Measurements from ENCODE around the gene RECQL5.
"Not testable (repeated sequence)": the region's sequence is repeated elsewhere in the genome, so short reads cannot be mapped to it uniquely, and the experiment has no call there.

Gene RECQL5

GRCh38 chr17:75612906-75613626 is 53.9 kb downstream of the RECQL5 start:
- DNase-seq: no peak

DNA sequence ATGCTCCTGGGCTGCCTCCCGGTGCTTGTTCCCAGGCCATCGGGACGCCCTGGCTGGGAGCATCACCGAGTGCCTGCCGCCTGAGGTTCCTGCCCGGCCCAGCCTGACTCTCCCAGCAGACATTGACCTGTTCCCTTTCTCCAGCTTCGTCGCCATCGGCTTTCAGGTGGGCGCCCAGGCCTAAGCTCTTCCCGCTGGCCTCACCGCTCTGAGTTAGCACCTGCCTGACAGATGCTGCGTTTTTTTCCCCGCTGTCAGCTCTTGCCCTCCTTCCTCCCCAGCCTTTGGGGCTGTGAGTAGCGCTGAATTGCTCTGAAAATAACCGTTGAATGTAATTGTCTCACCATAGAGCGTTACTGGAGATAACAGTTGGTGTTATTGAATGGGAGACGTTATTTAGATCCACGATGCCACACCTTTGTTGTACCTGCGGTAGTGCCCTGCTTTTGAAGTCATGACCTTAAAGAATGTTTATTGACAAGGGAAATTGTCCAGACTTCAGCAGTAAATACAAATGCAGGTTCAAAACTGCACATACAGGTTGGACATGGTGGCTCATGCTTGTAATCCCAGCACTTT is 55.0 kb downstream of the RECQL5 start:
- DNase-seq: no peak

- no peak for DNase-seq
Observed at GRCh38 chr17:75610103-75610984, 56.6 kb downstream of the RECQL5 start.

GRCh38 chr17:75607086-75607485 is 59.9 kb downstream of the RECQL5 start:
- DNase-seq: no peak

DNA sequence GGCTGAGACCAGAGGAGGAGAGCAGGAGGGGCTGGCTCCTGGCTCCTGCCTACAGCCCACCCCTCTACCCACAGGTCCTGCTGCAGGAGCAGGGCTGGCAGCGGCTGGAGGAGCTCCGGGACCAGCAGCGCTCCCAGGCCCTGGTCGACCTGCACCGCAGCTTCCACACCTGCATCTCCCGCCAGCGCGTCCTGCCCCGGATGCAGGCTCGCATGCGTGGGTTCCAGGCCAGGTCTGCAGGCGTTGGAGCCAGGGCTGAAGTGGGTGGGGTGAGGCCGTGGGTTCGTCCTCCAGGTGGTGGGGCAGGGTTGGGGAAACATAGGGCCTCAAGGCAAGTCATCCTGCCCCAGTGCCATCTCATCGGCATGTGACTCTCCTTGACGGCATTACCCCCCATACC is 61.2 kb downstream of the RECQL5 start:
- DNase-seq: no peak

DNA sequence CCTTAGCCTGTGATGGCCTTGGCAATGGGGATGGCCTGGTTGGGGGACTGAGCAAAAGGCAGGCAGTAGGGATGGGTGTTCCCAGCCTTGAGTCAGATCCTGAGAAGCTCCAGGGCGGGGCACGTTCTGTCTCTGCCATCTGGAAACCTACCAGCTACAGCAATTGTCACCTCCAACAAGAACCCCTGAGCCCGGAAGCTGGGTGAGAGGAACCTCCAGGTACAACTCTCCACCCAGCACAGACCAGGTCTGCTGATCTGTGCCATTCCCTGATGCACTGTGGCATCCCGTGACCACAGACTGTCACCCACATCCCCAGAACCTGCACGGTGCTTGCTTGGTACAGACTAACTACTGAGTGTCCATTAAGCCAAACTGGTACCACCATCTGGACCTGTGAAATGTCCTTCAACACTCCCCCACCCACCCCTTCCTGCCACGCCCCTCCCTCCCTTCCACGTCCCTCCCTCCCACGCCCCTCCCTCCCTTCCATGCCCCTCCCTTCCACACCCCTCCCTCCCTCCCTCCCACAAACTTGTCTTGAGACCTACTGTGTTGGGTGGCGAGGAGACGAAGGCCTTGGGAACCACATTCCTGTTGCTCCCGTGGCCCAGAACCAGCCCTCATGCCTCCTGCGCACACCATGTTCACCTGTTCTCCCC is 62.8 kb downstream of the RECQL5 start:
- no peak for DNase-seq

DNA sequence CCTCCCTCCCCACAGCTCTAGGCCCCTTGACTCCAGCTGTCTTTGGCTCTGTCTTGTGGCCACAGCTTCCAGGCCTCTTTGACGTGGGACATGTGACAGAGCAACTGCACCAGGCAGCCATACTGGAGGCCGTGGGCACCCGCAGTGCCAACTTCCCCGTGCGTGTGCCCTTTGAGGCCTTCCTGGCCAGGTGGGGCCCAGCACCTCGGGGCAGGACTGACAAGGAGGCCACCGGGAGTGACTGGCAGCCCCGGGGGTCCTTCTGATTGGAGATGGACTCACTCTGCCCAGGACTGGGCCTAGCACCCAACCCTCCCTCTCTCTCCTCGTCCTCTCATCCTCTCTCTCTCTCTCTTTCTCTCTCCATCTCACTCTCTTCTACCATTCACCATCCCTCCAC is 63.8 kb downstream of the RECQL5 start:
- DNase-seq: no peak

DNA sequence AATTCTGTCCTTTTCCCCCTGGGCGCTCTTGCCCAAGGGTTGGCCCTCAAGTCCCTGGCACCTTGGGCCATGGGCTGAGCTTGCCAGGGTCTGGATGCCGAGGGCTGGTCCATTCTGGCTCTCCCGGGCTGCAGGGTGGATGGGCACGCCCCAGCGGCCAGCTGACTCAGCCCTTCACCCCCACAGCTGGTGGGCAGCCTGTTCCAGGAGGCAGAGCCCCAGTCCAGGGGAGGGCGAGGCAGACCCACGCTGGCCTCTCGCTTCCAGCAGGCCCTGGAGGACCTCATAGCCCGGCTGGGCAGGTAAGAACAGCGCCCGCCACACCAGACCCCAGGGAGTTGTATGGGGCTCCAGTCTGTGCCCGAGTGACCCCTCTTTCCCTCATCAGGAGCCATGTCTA is 64.3 kb downstream of the RECQL5 start:
- no peak for DNase-seq

GRCh38 chr17:75601057-75601987 is 65.6 kb downstream of the RECQL5 start:
- DNase-seq: no peak

DNA sequence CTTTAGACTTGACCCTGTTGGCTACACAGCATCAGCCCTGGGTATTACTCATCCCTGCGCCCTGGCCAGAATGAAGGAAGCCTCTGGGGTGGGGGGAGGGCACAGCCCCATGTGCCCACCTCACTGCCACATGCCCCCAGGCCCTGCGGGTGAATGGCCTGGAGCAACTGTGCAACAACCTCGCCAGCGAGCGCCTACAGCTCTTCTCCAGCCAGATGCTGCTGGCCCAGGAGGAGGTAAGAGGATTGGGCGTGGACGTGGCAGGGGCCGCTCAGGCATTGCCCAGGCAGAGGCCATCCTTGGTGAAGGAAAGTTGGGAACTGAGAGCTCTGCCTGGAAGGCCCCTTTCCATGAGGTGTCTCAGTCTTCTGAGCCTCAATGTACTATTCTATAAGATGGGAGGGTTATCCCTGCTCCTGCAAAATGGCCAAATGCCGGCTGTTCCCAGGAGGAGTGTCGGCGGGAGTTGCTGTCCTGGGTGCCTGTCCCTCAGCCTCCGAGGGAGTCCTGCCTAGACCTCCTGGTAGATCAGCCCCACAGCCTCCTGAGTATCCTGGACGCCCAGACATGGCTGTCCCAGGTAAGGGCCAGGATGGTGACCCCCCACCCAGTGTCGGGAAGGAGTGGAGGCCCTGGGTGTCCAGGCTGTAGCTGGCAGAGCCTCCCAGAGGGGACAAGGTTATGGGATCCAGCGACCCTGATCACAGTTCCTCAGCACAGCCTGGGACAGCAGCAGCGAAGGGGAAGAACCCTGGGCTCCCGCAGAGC is 70.5 kb downstream of the RECQL5 start:
- DNase-seq: no peak

DNA sequence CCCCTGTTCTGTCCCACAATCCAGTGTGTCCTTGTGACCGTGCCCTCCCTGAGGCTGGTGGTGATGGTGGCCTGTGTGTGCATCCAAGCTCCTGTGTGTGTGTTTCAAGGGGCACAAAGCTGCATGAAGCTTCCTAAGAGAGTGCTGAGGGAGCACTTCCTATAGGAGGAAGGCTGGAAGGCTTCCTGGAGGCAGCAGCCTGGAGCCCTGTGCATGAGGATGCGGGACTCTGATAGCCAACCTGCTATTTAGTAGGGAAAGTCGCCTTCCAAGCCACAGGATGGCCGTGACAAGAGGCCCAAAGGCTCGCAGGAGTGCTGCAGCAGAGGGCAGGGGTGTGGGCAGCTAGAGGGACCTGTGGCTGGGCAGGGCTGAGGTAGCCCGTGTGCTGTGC is 71.0 kb downstream of the RECQL5 start:
- no peak for DNase-seq

DNA sequence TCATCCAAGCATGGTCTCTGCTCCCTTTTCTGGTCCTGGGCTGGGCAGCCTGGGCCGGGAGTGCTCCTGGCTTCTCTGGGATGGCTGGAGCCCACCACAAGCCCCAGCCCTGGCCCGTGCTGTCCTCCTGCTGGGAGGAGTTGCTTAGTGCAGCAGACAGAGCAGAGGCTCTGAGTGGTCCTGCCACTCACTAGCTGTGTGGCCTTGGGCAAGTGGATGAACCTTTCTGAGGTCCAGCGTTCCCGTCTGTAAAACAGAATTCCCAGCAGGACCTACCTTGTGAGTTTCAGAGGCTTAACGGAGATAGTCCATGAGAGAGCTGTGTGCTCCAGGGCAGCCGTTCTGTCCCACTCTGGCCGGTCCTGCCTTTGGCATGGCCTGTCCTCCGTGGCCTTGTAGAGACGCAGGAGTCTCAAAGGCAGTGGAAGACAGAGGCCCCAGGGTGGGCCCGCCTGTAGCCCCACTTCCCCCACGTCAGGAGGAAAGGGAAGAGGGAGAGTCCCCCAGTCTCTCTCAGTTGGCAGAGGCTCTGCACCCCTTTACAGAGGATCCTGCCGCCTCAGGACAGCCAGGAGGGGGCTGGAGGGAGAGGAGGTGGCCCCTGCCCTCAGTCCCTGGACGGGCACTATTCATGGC is 71.6 kb downstream of the RECQL5 start:
- DNase-seq: no peak

- DNase-seq: no peak
Observed at GRCh38 chr17:75594499-75595283, 72.3 kb downstream of the RECQL5 start.

DNA sequence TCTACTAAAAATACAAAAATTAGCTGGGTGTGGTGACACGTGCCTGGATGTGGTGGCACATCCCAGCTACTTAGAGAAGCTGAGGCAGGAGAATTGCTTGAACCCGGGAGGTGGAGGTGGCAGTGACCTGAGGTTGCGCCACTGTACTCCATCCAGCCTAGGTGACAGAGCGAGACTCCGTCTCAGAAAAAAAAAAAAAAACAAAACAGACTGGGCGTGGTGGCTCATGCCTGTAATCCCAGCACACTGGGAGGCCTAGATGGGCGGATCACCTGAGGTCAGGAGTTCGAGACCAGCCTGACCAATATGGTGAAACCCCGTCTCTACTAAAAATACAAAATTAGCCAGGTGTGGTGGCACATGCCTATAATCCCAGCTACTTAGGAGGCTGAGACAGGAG is 73.5 kb downstream of the RECQL5 start:
- not testable (repeated sequence) for DNase-seq

- DNase-seq: no peak
Observed at GRCh38 chr17:75592348-75593020, 74.5 kb downstream of the RECQL5 start.

GRCh38 chr17:75591722-75592302 is 75.1 kb downstream of the RECQL5 start:
- no peak for DNase-seq

DNA sequence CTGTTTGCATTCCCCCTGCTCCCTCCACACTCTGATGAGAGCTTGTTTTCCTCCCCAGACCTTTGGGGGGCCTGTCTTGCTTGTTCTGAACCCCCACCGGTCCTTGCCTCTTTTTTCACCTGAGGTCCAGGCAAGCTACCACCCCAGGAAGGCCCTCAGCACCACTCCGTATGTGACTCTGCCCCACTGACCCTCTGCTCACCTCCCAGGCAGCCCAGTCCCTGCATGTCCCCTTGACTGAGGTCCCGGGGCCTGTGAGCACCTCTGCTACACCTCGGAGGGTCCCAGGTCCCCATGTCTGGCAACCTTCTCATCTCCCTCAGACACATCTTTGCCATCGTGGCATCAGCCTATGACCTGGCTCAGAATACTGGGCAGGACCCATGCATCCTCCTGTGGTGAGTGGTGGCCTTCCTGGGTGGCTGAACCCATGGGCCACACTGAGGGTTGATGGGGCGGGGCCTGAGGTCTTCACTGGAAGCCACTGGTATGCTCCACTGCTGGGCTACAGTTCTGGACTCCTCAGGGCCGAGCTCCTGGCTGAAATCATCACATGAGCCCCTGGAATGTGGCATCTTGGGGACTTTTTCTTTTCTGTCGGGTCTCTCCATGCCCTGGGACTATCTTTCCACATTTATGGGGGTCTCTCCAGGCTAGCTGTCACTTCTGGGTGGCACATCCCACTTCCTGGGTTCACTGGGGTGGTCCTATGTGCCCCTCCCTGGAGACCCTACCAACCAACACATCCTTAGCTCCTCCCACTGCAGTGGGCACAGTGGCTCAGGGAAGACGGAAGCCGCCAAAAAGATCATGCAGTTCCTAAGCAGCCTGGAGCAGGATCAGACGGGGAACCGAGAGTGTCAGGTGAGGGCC is 75.9 kb downstream of the RECQL5 start:
- DNase-seq: no peak

- DNase-seq: no peak
Observed at GRCh38 chr17:75590314-75590761, 76.6 kb downstream of the RECQL5 start.
